NOMO-1 treated with DMSO at 0.1 percent for 48 hours (cell line): ENCODE measurements around the gene KRTAP10-7.
"Not testable (repeated sequence)": the region's sequence is repeated elsewhere in the genome, so short reads cannot be mapped to it uniquely, and the experiment has no call there.

Experiments
- DNase-seq: peaks from one replicate; lab custom pipeline; 2025; ENCODE audit not compliant: unreplicated experiment; lab: John Stamatoyannopoulos, UW

KRTAP10-7 gene

GRCh38 chr21:44609193-44609592, 8.8 kb downstream of the KRTAP10-7 start:
- DNase-seq = no peak

GRCh38 chr21:44610157-44610843, 9.9 kb downstream of the KRTAP10-7 start:
- not testable (repeated sequence) for DNase-seq

GRCh38 chr21:44611551-44611950, 11.2 kb downstream of the KRTAP10-7 start:
- no peak for DNase-seq

- no peak for DNase-seq
These were observed 11.7 kb downstream of the KRTAP10-7 start, which contains the start of gene KRTAP10-8 for GRCh38 chr21:44612029-44612486. TSS of gene KRTAP10-8 (plus strand) at chr21:44612079. CDS start at chr21:44612101, 22 bp downstream.

GRCh38 chr21:44612669-44613229, 12.4 kb downstream of the KRTAP10-7 start:
- DNase-seq = no peak

GRCh38 chr21:44613386-44614155, 13.2 kb downstream of the KRTAP10-7 start:
- no peak for DNase-seq

- no peak for DNase-seq
These were observed 13.8 kb downstream of the KRTAP10-7 start for GRCh38 chr21:44614161-44614631.

- DNase-seq = no peak
These were observed 14.6 kb downstream of the KRTAP10-7 start for GRCh38 chr21:44614961-44615391.

GRCh38 chr21:44615466-44615865, 15.1 kb downstream of the KRTAP10-7 start:
- no peak for DNase-seq

GRCh38 chr21:44615911-44616590, 15.7 kb downstream of the KRTAP10-7 start:
- DNase-seq = no peak

- DNase-seq = no peak
These were observed 16.2 kb downstream of the KRTAP10-7 start for GRCh38 chr21:44616591-44616926.

- DNase-seq = no peak
These were observed 16.7 kb downstream of the KRTAP10-7 start for GRCh38 chr21:44617071-44617501.

- no peak for DNase-seq
These were observed 18.1 kb downstream of the KRTAP10-7 start for GRCh38 chr21:44618504-44618903.

GRCh38 chr21:44618909-44619308, 18.5 kb downstream of the KRTAP10-7 start:
- DNase-seq = no peak

GRCh38 chr21:44619886-44620285, 19.5 kb downstream of the KRTAP10-7 start:
- no peak for DNase-seq

GRCh38 chr21:44623575-44623974, 23.2 kb downstream of the KRTAP10-7 start:
- DNase-seq = no peak

- no peak for DNase-seq
These were observed 25.4 kb downstream of the KRTAP10-7 start for GRCh38 chr21:44625756-44626155.

- DNase-seq = no peak
These were observed 25.9 kb downstream of the KRTAP10-7 start for GRCh38 chr21:44626262-44626661.

GRCh38 chr21:44626673-44627143, 26.3 kb downstream of the KRTAP10-7 start, which contains the start of gene KRTAP10-9:
TSS of gene KRTAP10-9 (plus strand) at chr21:44627093. CDS start at chr21:44627172, 79 bp downstream.
- no peak for DNase-seq

GRCh38 chr21:44627181-44627822, 26.9 kb downstream of the KRTAP10-7 start:
- DNase-seq = not testable (repeated sequence)
